ENCODE measurements around the gene C2orf74. TPM values are rescaled to one million over a fixed set of nuclear protein-coding genes. Genes with fewer than 3 reads are reported as not detected.
"Not testable (repeated sequence)": the region's sequence is repeated elsewhere in the genome, so short reads cannot be mapped to it uniquely, and the experiment has no call there.

Gene C2orf74
- total RNA-seq: 1 to 10 TPM; 7.8 to 8.5 TPM

- Mint-ChIP-seq H3K4me3 (no peak within 1 kb of the TSS), H3K27ac (no peak within 1 kb of the TSS), H3K27me3 (no peaks in the 10 kb centered on the region), H3K36me3 (peaks cover 41% of the 10 kb centered on the region), H3K4me1 (no peaks in the 10 kb centered on the region), H3K9me3 (ENCODE audit: low read depth) (no peaks in the 10 kb centered on the region)
- no peak for ATAC-seq
- CTCF ChIA-PET: no interaction called here
- no peak for DNase-seq
Measured at GRCh38 chr2:61161888-61162287, at the start of gene C2orf74. C2orf74 (plus strand) TSS chr2:61162188; CDS start chr2:61162515, 327 bp downstream.

DNA sequence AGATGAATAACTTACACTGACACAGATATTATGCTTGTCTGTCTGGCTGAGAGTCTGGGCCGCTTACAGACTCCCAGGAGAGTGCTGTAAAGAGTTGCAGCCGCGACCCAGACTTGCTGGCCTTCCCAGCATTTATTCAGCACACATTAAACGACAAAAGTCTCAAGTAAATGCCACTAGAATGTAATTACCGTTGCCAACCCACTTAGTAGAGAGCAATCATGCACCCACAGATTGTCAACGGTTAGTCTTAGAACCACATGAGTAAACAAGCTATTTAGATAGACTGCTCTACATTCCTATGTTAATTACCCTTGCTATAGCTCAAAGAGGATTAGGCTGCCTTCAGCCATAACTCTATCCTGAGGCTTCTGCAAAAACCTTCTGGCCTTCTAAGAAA is 47.8 kb upstream of the C2orf74 start:
- H3K4me3 Mint-ChIP-seq: no peak overlapping the region
- H3K27ac Mint-ChIP-seq: no peak overlapping the region
- CTCF ChIA-PET: no interaction called here
- ATAC-seq (no peak), DNase-seq (no peak)
- no peaks in the 10 kb centered on the region for H3K27me3 Mint-ChIP-seq
- H3K4me1 Mint-ChIP-seq: peaks cover 5% of the 10 kb centered on the region
- peaks cover 10% of the 10 kb centered on the region for H3K9me3 Mint-ChIP-seq (ENCODE audit: low read depth)
- H3K36me3 Mint-ChIP-seq: peaks cover 39% of the 10 kb centered on the region

- Mint-ChIP-seq H3K36me3 (peaks cover 37% of the 10 kb centered on the region), H3K27me3 (no peaks in the 10 kb centered on the region), H3K27ac (no peak overlapping the region), H3K4me1 (peaks cover 5% of the 10 kb centered on the region), H3K9me3 (ENCODE audit: low read depth) (peaks cover 10% of the 10 kb centered on the region), H3K4me3 (no peak overlapping the region)
- DNase-seq (no peak), ATAC-seq (no peak)
- CTCF ChIA-PET: no interaction called here
Measured at GRCh38 chr2:61116302-61116701, 45.7 kb upstream of the C2orf74 start.

- CTCF ChIA-PET: interaction anchor here (1.2 kb wide), 1 partner anchor 16 kb away, joined by 4 read pairs; no protein-coding TSS in a partner anchor
- Mint-ChIP-seq H3K4me1 (peaks cover 5% of the 10 kb centered on the region), H3K27me3 (no peaks in the 10 kb centered on the region), H3K9me3 (ENCODE audit: low read depth) (peaks cover 7% of the 10 kb centered on the region), H3K36me3 (peaks cover 30% of the 10 kb centered on the region), H3K4me3 (no peak overlapping the region), H3K27ac (no peak overlapping the region)
- DNase-seq (no peak), ATAC-seq (no peak)
Measured at GRCh38 chr2:61117534-61117933, 44.5 kb upstream of the C2orf74 start.

- no peak for ATAC-seq
- no peaks in the 10 kb centered on the region for H3K4me1 Mint-ChIP-seq
- CTCF ChIA-PET: interaction anchor here (1.2 kb wide), 1 partner anchor 9 kb away, joined by 4 read pairs; no protein-coding TSS in a partner anchor
- DNase-seq: no peak
- no peaks in the 10 kb centered on the region for H3K36me3 Mint-ChIP-seq
- no peak overlapping the region for H3K4me3 Mint-ChIP-seq
- H3K9me3 Mint-ChIP-seq (ENCODE audit: low read depth): no peaks in the 10 kb centered on the region
- H3K27me3 Mint-ChIP-seq: no peaks in the 10 kb centered on the region
- no peak overlapping the region for H3K27ac Mint-ChIP-seq
Measured at GRCh38 chr2:61125123-61125710, 36.8 kb upstream of the C2orf74 start.

GRCh38 chr2:61125798-61126197 is 36.2 kb upstream of the C2orf74 start:
- Mint-ChIP-seq H3K4me1 (no peaks in the 10 kb centered on the region), H3K9me3 (ENCODE audit: low read depth) (no peaks in the 10 kb centered on the region), H3K27me3 (no peaks in the 10 kb centered on the region), H3K27ac (no peak overlapping the region), H3K4me3 (no peak overlapping the region), H3K36me3 (no peaks in the 10 kb centered on the region)
- ATAC-seq (no peak), DNase-seq (no peak)
- CTCF ChIA-PET: no interaction called here

GRCh38 chr2:61128122-61128521 is 33.9 kb upstream of the C2orf74 start:
- H3K9me3 Mint-ChIP-seq (ENCODE audit: low read depth); H3K27me3 Mint-ChIP-seq; ATAC-seq; H3K36me3 Mint-ChIP-seq; H3K4me3 Mint-ChIP-seq; CTCF ChIA-PET; H3K27ac Mint-ChIP-seq; DNase-seq; H3K4me1 Mint-ChIP-seq: not testable (repeated sequence)

- CTCF ChIA-PET: interaction anchor here (0.8 to 1.7 kb wide), 5 partner anchors 9 to 292 kb away, joined by 3 to 4 read pairs (median 3); no protein-coding TSS in a partner anchor
- Mint-ChIP-seq H3K27me3 (no peaks in the 10 kb centered on the region), H3K4me3 (no peak overlapping the region), H3K9me3 (ENCODE audit: low read depth) (no peaks in the 10 kb centered on the region), H3K27ac (no peak overlapping the region), H3K36me3 (no peaks in the 10 kb centered on the region), H3K4me1 (peaks cover 2% of the 10 kb centered on the region)
- DNase-seq: no peak
- no peak for ATAC-seq
Measured at GRCh38 chr2:61134141-61134540, 27.8 kb upstream of the C2orf74 start.

GRCh38 chr2:61135510-61135909 is 26.5 kb upstream of the C2orf74 start:
- Mint-ChIP-seq H3K27ac (no peak overlapping the region), H3K4me3 (no peak overlapping the region), H3K27me3 (no peaks in the 10 kb centered on the region), H3K36me3 (no peaks in the 10 kb centered on the region), H3K9me3 (ENCODE audit: low read depth) (no peaks in the 10 kb centered on the region), H3K4me1 (peaks cover 2% of the 10 kb centered on the region)
- CTCF ChIA-PET: interaction anchor here (0.6 to 1.7 kb wide), 6 partner anchors 10 to 312 kb away, joined by 3 to 6 read pairs (median 3); no protein-coding TSS in a partner anchor
- ATAC-seq: no peak
- DNase-seq: no peak

DNA sequence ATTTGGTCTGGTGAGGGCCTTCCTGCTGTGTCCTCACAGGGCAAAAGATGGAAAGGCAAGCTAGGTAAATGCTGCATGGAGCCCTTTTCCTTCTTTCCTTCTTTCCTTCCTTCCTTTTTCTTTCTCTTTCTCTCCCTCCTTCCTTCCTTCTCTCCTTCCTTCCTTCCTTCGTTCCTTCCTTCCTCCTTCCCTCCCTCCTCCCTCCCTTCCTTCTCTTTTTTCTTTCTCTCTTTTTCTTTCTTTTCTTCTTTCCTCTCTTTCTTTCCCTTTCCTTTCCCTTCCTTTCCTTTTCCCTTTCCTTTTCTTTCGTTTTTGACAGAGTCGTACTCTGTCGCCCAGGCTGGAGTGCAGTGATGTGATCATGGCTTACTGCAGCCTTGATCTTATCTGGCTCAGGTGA is 23.1 kb upstream of the C2orf74 start:
- H3K27me3 Mint-ChIP-seq: no peaks in the 10 kb centered on the region
- peaks cover 7% of the 10 kb centered on the region for H3K36me3 Mint-ChIP-seq
- DNase-seq (no peak), ATAC-seq (no peak)
- H3K27ac Mint-ChIP-seq: no peak overlapping the region
- no peaks in the 10 kb centered on the region for H3K9me3 Mint-ChIP-seq (ENCODE audit: low read depth)
- H3K4me1 Mint-ChIP-seq: peaks cover 2% of the 10 kb centered on the region
- no peak overlapping the region for H3K4me3 Mint-ChIP-seq
- CTCF ChIA-PET: no interaction called here

GRCh38 chr2:61141151-61141550 is 20.8 kb upstream of the C2orf74 start:
- H3K4me1 Mint-ChIP-seq: peaks cover 10% of the 10 kb centered on the region
- CTCF ChIA-PET: no interaction called here
- H3K9me3 Mint-ChIP-seq (ENCODE audit: low read depth): no peaks in the 10 kb centered on the region
- no peak overlapping the region for H3K27ac Mint-ChIP-seq
- H3K36me3 Mint-ChIP-seq: peaks cover 14% of the 10 kb centered on the region
- no peak overlapping the region for H3K4me3 Mint-ChIP-seq
- no peak for DNase-seq
- no peak for ATAC-seq
- H3K27me3 Mint-ChIP-seq: no peaks in the 10 kb centered on the region

DNA sequence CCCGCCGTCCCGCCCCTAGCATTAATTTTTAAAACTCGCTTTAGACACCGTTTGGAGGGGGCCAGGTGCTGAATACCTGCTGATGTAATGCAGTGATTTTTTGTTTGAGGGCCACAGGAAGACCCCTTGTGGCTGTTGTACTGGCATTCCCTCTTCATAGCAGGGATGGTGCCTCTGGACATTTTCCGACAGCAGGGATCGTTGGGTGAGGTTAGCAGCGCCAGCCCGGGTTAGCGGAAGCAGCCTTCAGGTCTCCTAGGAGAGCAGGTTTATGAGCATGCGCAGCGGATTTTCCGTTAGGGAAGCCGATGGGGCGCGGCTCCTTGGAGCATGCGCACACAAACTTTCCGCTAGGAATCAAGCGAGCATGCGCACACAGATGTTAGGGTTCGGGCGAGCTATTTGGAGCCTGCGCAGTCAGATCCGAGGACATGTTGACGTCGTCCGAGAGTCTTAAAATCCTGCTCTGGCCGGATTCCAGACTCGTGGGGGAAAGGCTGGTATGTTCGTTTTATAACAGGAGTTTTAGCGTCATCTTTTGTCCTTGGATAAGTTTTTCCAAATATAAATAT is 17.2 kb upstream of the C2orf74 start:
- Mint-ChIP-seq H3K36me3 (peaks cover 27% of the 10 kb centered on the region), H3K4me1 (peaks cover 10% of the 10 kb centered on the region), H3K27ac (peak overlapping the region; percentile 85), H3K9me3 (ENCODE audit: low read depth) (no peaks in the 10 kb centered on the region), H3K27me3 (no peaks in the 10 kb centered on the region), H3K4me3 (peak overlapping the region; percentile 92)
- DNase-seq: peak; percentile 96
- ATAC-seq: peak; percentile 98
- CTCF ChIA-PET: interaction anchor here (0.5 to 1.2 kb wide), 5 partner anchors 9 to 282 kb away, joined by 3 read pairs; no protein-coding TSS in a partner anchor

- Mint-ChIP-seq H3K4me3 (peak overlapping the region; percentile 92), H3K27me3 (no peaks in the 10 kb centered on the region), H3K27ac (peak overlapping the region; percentile 36), H3K36me3 (peaks cover 33% of the 10 kb centered on the region), H3K9me3 (ENCODE audit: low read depth) (no peaks in the 10 kb centered on the region), H3K4me1 (peaks cover 10% of the 10 kb centered on the region)
- DNase-seq (no peak), ATAC-seq (no peak)
- CTCF ChIA-PET: no interaction called here
Measured at GRCh38 chr2:61145990-61146389, 16.0 kb upstream of the C2orf74 start.

DNA sequence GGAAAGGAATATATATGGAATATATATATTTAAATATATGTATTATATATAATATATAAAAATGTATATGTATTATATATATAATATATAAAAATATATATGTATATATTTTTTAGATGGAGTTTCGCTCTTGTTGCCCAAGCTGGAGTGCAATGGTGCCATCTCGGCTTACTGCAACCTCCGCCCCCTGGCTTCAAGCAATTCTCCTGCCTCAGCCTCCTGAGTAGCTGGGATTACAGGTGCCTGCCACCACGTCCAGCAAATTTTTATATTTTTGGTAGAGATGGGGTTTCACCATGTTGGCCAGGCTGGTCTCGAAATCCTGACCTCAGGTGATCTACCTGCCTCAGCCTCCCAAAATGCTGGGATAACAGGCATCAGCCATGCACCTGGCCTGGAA is 13.9 kb upstream of the C2orf74 start:
- DNase-seq; ATAC-seq; CTCF ChIA-PET; H3K27me3 Mint-ChIP-seq; H3K4me3 Mint-ChIP-seq; H3K27ac Mint-ChIP-seq; H3K4me1 Mint-ChIP-seq; H3K9me3 Mint-ChIP-seq (ENCODE audit: low read depth): not testable (repeated sequence)
- H3K36me3 Mint-ChIP-seq: peaks cover 34% of the 10 kb centered on the region
